ENCODE results near the gene SF3A1. TPM values are rescaled to one million over a fixed set of nuclear protein-coding genes. Genes with fewer than 3 reads are reported as not detected.

Gene SF3A1
- total and polyA plus RNA-seq, 2 of the 13 experiments (the other 11 are each of a cell fraction or from before 2014, with no cell fraction given) = 10.0 to 22.0 TPM

DNA sequence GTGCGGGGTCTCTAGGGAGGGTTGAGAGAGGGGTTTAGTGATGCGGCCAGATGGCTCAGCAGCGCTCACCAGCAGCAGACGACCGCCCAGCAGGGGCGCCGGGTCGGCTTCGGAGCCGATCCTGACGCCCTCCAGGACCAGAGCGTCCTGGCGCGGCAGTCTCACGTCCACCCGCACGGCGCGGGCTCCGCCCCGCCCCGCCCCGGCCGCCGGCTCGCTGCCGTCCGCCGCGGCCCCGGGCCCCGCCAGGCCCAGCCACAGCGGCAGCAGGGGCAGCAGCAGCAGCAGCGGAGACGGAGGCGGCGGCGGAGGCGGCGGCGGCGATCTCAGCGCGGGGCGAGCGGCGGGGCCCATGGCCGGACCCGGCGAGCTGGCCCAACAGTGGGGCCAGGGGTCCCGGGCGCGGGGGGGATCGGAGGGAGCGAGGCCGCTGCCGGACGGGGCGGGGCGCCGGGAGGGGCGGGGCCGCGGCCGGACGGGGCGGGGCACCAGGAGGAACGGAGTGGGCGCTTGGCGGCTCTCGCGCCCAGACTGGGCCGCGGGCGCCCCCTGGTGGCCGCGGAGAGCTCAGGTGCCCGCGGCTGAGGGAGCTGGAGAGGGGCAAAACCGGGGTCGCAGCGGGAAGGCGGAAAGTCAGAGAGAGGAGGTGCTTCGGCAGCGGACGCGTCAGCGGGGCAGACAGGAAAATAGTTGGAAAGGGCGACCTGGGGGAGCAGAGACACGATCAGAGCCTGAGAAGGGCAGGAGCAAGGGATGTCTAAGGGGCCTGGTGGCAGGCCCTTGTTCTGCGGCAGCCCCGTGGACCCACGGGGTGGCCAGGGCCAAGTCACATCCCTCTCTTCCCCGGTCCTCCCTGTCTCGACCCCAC lies 30.5 kb upstream of the SF3A1 start, which contains the start of gene RNF215 (continued):
- TF ChIP-seq ZNF800 (CRISPR knock-in tag; IDR thresholded peaks at IDR 0.05) = no peak
- TF ChIP-seq NFE2L2 (IDR thresholded peaks at IDR 0.05; ENCODE audit: low read length) = no peak
- TF ChIP-seq PITX1 (CRISPR knock-in tag; IDR thresholded peaks at IDR 0.05) = no peak
- TF ChIP-seq ZBTB38 (CRISPR knock-in tag; IDR thresholded peaks at IDR 0.05) = no peak
- TF ChIP-seq ELK4 (CRISPR knock-in tag; IDR thresholded peaks at IDR 0.05; ENCODE audit: borderline replicate concordance) = no peak
- TF ChIP-seq E2F2 (CRISPR knock-in tag; IDR thresholded peaks at IDR 0.05; ENCODE audit: borderline replicate concordance) = no peak
- TF ChIP-seq, protein P1, sequence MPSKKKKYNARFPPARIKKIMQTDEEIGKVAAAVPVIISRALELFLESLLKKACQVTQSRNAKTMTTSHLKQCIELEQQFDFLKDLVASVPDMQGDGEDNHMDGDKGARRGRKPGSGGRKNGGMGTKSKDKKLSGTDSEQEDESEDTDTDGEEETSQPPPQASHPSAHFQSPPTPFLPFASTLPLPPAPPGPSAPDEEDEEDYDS (CRISPR knock-in tag; IDR thresholded peaks at IDR 0.05) = no peak
- no peak for TF ChIP-seq ZBTB44 (CRISPR knock-in tag; IDR thresholded peaks at IDR 0.05)
- peak; percentile 86 for TF ChIP-seq STAG1 (CRISPR knock-in tag; IDR thresholded peaks at IDR 0.05)
- TF ChIP-seq, protein P2, sequence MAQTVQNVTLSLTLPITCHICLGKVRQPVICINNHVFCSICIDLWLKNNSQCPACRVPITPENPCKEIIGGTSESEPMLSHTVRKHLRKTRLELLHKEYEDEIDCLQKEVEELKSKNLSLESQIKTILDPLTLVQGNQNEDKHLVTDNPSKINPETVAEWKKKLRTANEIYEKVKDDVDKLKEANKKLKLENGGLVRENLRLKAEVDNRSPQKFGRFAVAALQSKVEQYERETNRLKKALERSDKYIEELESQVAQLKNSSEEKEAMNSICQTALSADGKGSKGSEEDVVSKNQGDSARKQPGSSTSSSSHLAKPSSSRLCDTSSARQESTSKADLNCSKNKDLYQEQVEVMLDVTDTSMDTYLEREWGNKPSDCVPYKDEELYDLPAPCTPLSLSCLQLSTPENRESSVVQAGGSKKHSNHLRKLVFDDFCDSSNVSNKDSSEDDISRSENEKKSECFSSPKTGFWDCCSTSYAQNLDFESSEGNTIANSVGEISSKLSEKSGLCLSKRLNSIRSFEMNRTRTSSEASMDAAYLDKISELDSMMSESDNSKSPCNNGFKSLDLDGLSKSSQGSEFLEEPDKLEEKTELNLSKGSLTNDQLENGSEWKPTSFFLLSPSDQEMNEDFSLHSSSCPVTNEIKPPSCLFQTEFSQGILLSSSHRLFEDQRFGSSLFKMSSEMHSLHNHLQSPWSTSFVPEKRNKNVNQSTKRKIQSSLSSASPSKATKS (CRISPR knock-in tag; IDR thresholded peaks at IDR 0.05) = no peak
- no peak for TF ChIP-seq ZNF790 (CRISPR knock-in tag; IDR thresholded peaks at IDR 0.05; ENCODE audit: borderline replicate concordance)
- TF ChIP-seq, protein P3, sequence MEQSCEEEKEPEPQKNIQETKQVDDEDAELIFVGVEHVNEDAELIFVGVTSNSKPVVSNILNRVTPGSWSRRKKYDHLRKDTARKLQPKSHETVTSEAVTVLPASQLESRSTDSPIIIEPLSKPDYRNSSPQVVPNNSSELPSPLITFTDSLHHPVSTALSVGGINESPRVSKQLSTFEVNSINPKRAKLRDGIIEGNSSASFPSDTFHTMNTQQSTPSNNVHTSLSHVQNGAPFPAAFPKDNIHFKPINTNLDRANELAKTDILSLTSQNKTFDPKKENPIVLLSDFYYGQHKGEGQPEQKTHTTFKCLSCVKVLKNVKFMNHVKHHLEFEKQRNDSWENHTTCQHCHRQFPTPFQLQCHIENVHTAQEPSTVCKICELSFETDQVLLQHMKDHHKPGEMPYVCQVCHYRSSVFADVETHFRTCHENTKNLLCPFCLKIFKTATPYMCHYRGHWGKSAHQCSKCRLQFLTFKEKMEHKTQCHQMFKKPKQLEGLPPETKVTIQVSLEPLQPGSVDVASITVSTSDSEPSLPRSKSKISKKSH (CRISPR knock-in tag; IDR thresholded peaks at IDR 0.05; ENCODE audit: borderline replicate concordance) = no peak
- no peak for TF ChIP-seq FOXO1 (CRISPR knock-in tag; IDR thresholded peaks at IDR 0.05)
- no peak for TF ChIP-seq HMGA1 (CRISPR knock-in tag; conservative IDR thresholded peaks at IDR 0.05)
- no peak for TF ChIP-seq NFE2L1 (CRISPR knock-in tag; IDR thresholded peaks at IDR 0.05; ENCODE audit: borderline replicate concordance)
- no peak for TF ChIP-seq TAF15 (IDR thresholded peaks at IDR 0.05; ENCODE audit: low read depth, low read length, poor library complexity, severe bottlenecking)
- TF ChIP-seq ZBTB3 (CRISPR knock-in tag; IDR thresholded peaks at IDR 0.05; ENCODE audit: borderline replicate concordance, low read depth) = no peak
